Measurements from ENCODE around the gene PDE4D. TPM values are rescaled to one million over a fixed set of nuclear protein-coding genes. Genes with fewer than 3 reads are reported as not detected.

Gene PDE4D
- total RNA-seq, 1 experiment from 2014 or later, result 2.1 TPM

GRCh38 chr5:58927181-58927580 lies 966.3 kb downstream of the PDE4D start:
- Histone ChIP-seq H2AFZ (ENCODE audit: low read length) (no peak overlapping the region), H3K27ac (ENCODE audit: insufficient read length, low read depth, low read length) (no peak overlapping the region), H4K20me1 (ENCODE audit: control insufficient read depth, insufficient read depth, insufficient read length) (no peaks in the 10 kb centered on the region), H3T11ph (ENCODE audit: low read length) (no peak overlapping the region), H4K8ac (replicated peaks; ENCODE audit: insufficient read length, low read depth, low read length) (no peak overlapping the region), H3K18ac (ENCODE audit: insufficient read length, low read depth, low read length) (no peak overlapping the region), H3K27me3 (ENCODE audit: insufficient read depth, low read length) (no peaks in the 10 kb centered on the region), H3K4me1 (ENCODE audit: insufficient read depth, low read length) (peaks cover 7% of the 10 kb centered on the region), H3K23ac (ENCODE audit: insufficient read length, low read depth, low read length) (no peak overlapping the region), H3K14ac (ENCODE audit: insufficient read depth, low read length) (no peak overlapping the region), H3K4me2 (ENCODE audit: insufficient read depth, insufficient read length, low read length) (no peak overlapping the region), H4K91ac (ENCODE audit: insufficient read length, low read depth, low read length) (no peak overlapping the region), H3K4ac (ENCODE audit: low read depth, low read length) (no peak overlapping the region), H3K9me3 (ENCODE audit: control insufficient read depth, low read depth, low read length) (no peaks in the 10 kb centered on the region), H2AK5ac (ENCODE audit: insufficient read length, low read length) (no peak overlapping the region), H2BK12ac (ENCODE audit: insufficient read length, low read depth, low read length) (no peak overlapping the region), H3K79me1 (ENCODE audit: insufficient read depth, low read depth, low read length, poor library complexity, severe bottlenecking) (no peaks in the 10 kb centered on the region), H3K56ac (ENCODE audit: insufficient read length, low read depth, low read length) (no peak overlapping the region), H3K23me2 (ENCODE audit: insufficient read length, low read depth, low read length, poor library complexity, severe bottlenecking) (no peaks in the 10 kb centered on the region), H2BK120ac (ENCODE audit: low read depth, low read length, poor library complexity, severe bottlenecking) (no peak overlapping the region), H3K9ac (ENCODE audit: extremely low read depth, insufficient read length, low read length) (no peak overlapping the region), H4K5ac (ENCODE audit: insufficient read length, low read depth, low read length) (no peak overlapping the region), H2BK20ac (ENCODE audit: low read depth, low read length, poor library complexity, severe bottlenecking) (no peak overlapping the region), H2BK5ac (ENCODE audit: insufficient read length, low read length) (no peak overlapping the region), H3K79me2 (ENCODE audit: insufficient read depth, low read length) (no peaks in the 10 kb centered on the region), H2BK15ac (ENCODE audit: low read depth, low read length) (no peak overlapping the region)
- Mint-ChIP-seq H3K9me3 (no peaks in the 10 kb centered on the region), H3K36me3 (ENCODE audit: insufficient read depth in 1 of 3, low read depth in 3 of 3) (no peaks in the 10 kb centered on the region), H3K27ac (no peak overlapping the region), H3K27me3 (ENCODE audit: low read depth) (peaks cover 27% of the 10 kb centered on the region), H3K4me3 (no peak overlapping the region), H3K4me1 (peaks cover 41 to 44% of the 10 kb centered on the region in 2 experiments)
- no CpG with 5 or more reads among the region's 2 CpGs for WGBS (ENCODE audit: extremely low coverage, insufficient read length, low lambda C conversion rate)
- DNase-seq, result no peak
- TF ChIP-seq, protein P1, sequence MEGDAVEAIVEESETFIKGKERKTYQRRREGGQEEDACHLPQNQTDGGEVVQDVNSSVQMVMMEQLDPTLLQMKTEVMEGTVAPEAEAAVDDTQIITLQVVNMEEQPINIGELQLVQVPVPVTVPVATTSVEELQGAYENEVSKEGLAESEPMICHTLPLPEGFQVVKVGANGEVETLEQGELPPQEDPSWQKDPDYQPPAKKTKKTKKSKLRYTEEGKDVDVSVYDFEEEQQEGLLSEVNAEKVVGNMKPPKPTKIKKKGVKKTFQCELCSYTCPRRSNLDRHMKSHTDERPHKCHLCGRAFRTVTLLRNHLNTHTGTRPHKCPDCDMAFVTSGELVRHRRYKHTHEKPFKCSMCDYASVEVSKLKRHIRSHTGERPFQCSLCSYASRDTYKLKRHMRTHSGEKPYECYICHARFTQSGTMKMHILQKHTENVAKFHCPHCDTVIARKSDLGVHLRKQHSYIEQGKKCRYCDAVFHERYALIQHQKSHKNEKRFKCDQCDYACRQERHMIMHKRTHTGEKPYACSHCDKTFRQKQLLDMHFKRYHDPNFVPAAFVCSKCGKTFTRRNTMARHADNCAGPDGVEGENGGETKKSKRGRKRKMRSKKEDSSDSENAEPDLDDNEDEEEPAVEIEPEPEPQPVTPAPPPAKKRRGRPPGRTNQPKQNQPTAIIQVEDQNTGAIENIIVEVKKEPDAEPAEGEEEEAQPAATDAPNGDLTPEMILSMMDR (conservative IDR thresholded peaks at IDR 0.05), result no peak
